ENCODE measurements around the gene CISH. TPM values are rescaled to one million over a fixed set of nuclear protein-coding genes. Genes with fewer than 3 reads are reported as not detected.

Gene CISH
- total and polyA plus RNA-seq, 10 of the 15 experiments (the other 5 are each of a cell fraction or from before 2014, with no cell fraction given): 0.21 to 4.4 (median 1.8) TPM

DNA sequence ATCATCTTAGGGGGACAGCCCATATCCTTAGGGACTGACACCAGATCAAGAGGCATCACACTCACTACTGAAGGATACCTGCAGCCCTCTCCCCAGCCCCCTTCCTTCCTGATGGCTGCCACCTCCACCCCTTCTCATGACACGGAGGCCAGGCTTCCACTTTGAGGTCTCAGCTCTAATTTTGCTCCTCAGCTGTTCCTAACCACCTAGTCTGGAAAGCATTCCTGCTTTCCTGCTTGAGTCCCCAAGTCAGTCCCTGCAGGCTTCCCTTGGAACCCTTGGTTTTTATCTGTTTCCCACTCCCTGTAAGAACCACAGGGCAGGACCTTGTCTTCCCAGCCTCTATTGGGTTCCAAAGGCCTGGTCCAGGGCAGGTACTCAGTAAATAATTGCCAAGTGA lies 47.3 kb downstream of the CISH start:
- CTCF ChIA-PET: interaction anchor here (1.1 kb wide), 1 partner anchor 16 kb away, joined by 3 read pairs; no protein-coding TSS in a partner anchor
- TF ChIP-seq BCL11A (IDR thresholded peaks at IDR 0.05; ENCODE audit: low read depth, low read length): no peak
- TF ChIP-seq GABPA (IDR thresholded peaks at IDR 0.05; ENCODE audit: low read depth): no peak
- no peak for TF ChIP-seq NR2C1 (IDR thresholded peaks at IDR 0.05)
- no peak for TF ChIP-seq HDAC6 (IDR thresholded peaks at IDR 0.05; ENCODE audit: unreplicated experiment)
- no peak for TF ChIP-seq MTA3 (IDR thresholded peaks at IDR 0.05; ENCODE audit: borderline replicate concordance, low read length)
- no peak for TF ChIP-seq TCF7 (IDR thresholded peaks at IDR 0.05; ENCODE audit: borderline replicate concordance)
- no peak for TF ChIP-seq JUND (IDR thresholded peaks at IDR 0.05; ENCODE audit: low read depth, low read length)
- in situ Hi-C loops (cut with MboI) (no loop called here), intact Hi-C loops (cut with micrococcal nuclease; ENCODE audit: unreplicated experiment) (no loop called here)
- SMC1A ChIA-PET (ENCODE audit: uncharacterized antibody, unreplicated experiment): interaction anchor here (1.0 kb wide), 1 partner anchor 13 kb away, joined by 3 read pairs; no protein-coding TSS in a partner anchor
- Histone ChIP-seq H3K27ac (ENCODE audit: control insufficient read depth, insufficient read depth) (no peak overlapping the region), H3K79me2 (ENCODE audit: control insufficient read depth, insufficient read depth, low read length) (peaks cover under 1% of the 10 kb centered on the region; the same call in 1 of the 2 replicates), H2AFZ (ENCODE audit: control insufficient read depth, low read depth, low read length) (no peak overlapping the region), H3K4me2 (ENCODE audit: control insufficient read depth, insufficient read depth) (no peak overlapping the region), H3K9ac (ENCODE audit: control insufficient read depth, insufficient read depth, low read length) (no peak overlapping the region), H3K9me3 (replicated peaks; ENCODE audit: control insufficient read depth, insufficient read depth, low read length) (no peaks in the 10 kb centered on the region), H4K20me1 (ENCODE audit: control insufficient read depth, insufficient read depth) (no peaks in the 10 kb centered on the region), H3K27me3 (replicated peaks in 1 of 2; ENCODE audit: control insufficient read depth in 2 of 2, insufficient read depth in 2 of 2, low read length in 1 of 2) (no peaks in the 10 kb centered on the region), H3K36me3 (ENCODE audit: control insufficient read depth in 2 of 2, insufficient read depth in 2 of 2, low read length in 1 of 2) (no peaks in the 10 kb centered on the region), H3K4me3 (no peak overlapping the region), H3K4me1 (ENCODE audit: control insufficient read depth, insufficient read depth, low read length) (peaks cover 6% of the 10 kb centered on the region)
- ATAC-seq (no peak), FAIRE-seq (no peak), DNase-seq (ENCODE audit: low read depth, low spot score) (no peak)
- no TSS peak for BruUV-seq (replicated peaks)
- RAD21 ChIA-PET (ENCODE audit: unreplicated experiment): no interaction called here
- POLR2A ChIA-PET: no interaction called here
- 0% methylated on average over 1 of the region's 1 CpG for WGBS (ENCODE audit: insufficient coverage, insufficient replicate concordance, low lambda C conversion rate, missing lambda C conversion rate)

DNA sequence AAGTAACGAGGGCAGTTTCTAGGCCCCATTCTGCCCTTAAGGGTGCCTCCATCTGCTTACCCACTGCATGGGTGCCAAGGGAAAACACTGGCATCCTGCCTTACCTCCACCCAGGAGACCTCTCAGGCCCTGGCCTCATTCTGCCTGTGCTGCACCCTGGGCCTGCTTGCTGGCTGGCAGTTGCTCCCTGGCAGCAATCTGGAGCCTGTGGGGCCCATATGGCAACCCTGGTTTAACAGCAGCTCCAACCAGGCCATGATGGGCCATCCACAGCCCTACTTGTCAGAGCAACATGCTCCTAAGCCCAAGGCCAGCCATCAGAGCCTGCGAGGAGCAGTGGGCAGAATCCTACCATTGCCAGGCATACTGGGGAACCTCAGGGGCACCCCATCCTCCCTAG lies 47.7 kb downstream of the CISH start:
- Histone ChIP-seq H3K4me1 (ENCODE audit: control insufficient read depth, insufficient read depth, low read length) (peaks cover 6% of the 10 kb centered on the region), H3K27ac (ENCODE audit: control insufficient read depth, insufficient read depth) (no peak overlapping the region), H3K9ac (ENCODE audit: control insufficient read depth, insufficient read depth, low read length) (no peak overlapping the region), H3K4me2 (ENCODE audit: control insufficient read depth, insufficient read depth) (no peak overlapping the region), H3K27me3 (replicated peaks in 1 of 2; ENCODE audit: control insufficient read depth in 2 of 2, insufficient read depth in 2 of 2, low read length in 1 of 2) (no peaks in the 10 kb centered on the region), H2AFZ (ENCODE audit: control insufficient read depth, low read depth, low read length) (no peak overlapping the region), H3K4me3 (no peak overlapping the region), H3K79me2 (ENCODE audit: control insufficient read depth, insufficient read depth, low read length) (no peaks in the 10 kb centered on the region), H3K36me3 (ENCODE audit: control insufficient read depth in 2 of 2, insufficient read depth in 2 of 2, low read length in 1 of 2) (no peaks in the 10 kb centered on the region), H4K20me1 (ENCODE audit: control insufficient read depth, insufficient read depth) (no peaks in the 10 kb centered on the region), H3K9me3 (replicated peaks; ENCODE audit: control insufficient read depth, insufficient read depth, low read length) (no peaks in the 10 kb centered on the region)
- WGBS (ENCODE audit: insufficient coverage, insufficient replicate concordance, low lambda C conversion rate, missing lambda C conversion rate): 13% methylated on average over 2 of the region's 2 CpGs
- ChIA-PET CTCF (interaction anchor here (1.1 kb wide), 1 partner anchor 16 kb away, joined by 3 read pairs; no protein-coding TSS in a partner anchor), SMC1A (ENCODE audit: uncharacterized antibody, unreplicated experiment) (interaction anchor here (1.0 kb wide), 1 partner anchor 12 kb away, joined by 3 read pairs; no protein-coding TSS in a partner anchor), POLR2A (no interaction called here), RAD21 (ENCODE audit: unreplicated experiment) (no interaction called here)
- BruUV-seq (replicated peaks): no TSS peak
- FAIRE-seq (no peak), ATAC-seq (no peak), DNase-seq (ENCODE audit: low read depth, low spot score) (no peak)
- intact Hi-C loops (cut with micrococcal nuclease; ENCODE audit: unreplicated experiment) (no loop called here), in situ Hi-C loops (cut with MboI) (no loop called here)
- TF ChIP-seq, protein P1, sequence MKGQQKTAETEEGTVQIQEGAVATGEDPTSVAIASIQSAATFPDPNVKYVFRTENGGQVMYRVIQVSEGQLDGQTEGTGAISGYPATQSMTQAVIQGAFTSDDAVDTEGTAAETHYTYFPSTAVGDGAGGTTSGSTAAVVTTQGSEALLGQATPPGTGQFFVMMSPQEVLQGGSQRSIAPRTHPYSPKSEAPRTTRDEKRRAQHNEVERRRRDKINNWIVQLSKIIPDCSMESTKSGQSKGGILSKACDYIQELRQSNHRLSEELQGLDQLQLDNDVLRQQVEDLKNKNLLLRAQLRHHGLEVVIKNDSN (IDR thresholded peaks at IDR 0.05; ENCODE audit: borderline replicate concordance, extremely low read length, insufficient read depth, low read depth, low read length): no peak
- no peak for TF ChIP-seq RUNX3 (IDR thresholded peaks at IDR 0.05; ENCODE audit: low read length)

Measured in GM12878 (cell line).